GM23248 (cell line): ENCODE data around the gene NSUN7.
A peak's percentile ranks its signal among the peaks of the same experiment; 100 is the strongest.

Source experiments
- EZH2 ChIP-seq: fragments of 200-600 bp; sonication (generic); IDR thresholded peaks from 2 replicates; pipeline ENCODE4 v1.6.1; 2018; ENCODE audit warnings: antibody characterized with exemption, mild to moderate bottlenecking; ENCODE audit not compliant: insufficient read depth, poor library complexity, severe bottlenecking
- EZH2phosphoT487 ChIP-seq: fragments of 200-600 bp; sonication (generic); IDR thresholded peaks from 2 replicates; pipeline ENCODE4 v1.6.1; 2018; ENCODE audit warnings: antibody characterized with exemption, moderate library complexity, mild to moderate bottlenecking, low read depth; ENCODE audit not compliant: insufficient read depth

DNA sequence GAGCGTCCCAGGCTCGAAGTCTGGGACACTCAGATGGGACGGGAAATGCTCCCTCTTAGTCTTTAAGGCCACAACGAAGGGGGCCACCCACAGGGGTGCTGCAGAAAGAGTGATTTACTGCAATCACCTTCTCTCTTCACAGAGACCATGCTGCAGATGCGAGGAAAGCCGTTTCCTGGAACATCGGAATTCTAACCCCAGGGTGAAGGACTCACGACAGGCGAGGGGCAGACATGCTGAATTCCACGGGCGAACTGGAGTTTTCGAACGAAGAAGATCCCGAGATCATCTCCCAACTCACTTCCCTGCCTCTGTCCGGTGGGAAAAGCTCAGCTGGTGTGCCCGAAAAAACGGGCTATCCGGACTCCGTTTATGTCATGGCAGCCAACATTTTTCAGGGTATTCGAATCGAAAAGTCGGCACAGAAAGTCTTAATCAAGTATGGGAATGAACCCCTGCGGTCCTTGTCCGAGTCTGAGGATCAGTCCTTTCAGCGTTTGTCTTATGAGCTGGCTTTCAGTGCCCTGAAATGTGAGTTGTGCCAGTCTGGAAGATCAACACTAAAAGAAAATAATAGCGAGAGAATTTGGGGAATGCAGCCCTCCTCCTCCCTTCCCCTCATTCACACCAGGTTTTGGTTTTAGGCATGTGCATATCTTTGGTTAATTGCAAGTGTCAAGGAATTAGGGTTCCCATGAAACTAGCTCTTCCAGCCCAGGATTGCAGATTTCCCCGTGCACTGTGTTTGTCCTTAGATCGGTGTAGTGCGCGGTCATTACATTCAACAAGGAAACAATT is 905 bp downstream of the NSUN7 start:
- TF ChIP-seq EZH2 = peak; percentile 85
- no peak for TF ChIP-seq EZH2phosphoT487
